NT2/D1 (cell line): ENCODE measurements around the gene SNTG2.

Experiments
- SUZ12 ChIP-seq: IDR thresholded peaks from 2 replicates; pipeline ENCODE4 v1.6.1; 2011; ENCODE audit not compliant: insufficient read length, insufficient read depth; ENCODE audit errors: extremely low read depth
- YY1 ChIP-seq: IDR thresholded peaks from 2 replicates; pipeline ENCODE4 v1.6.1; 2011; ENCODE audit not compliant: insufficient read length, insufficient read depth
- ZNF274 ChIP-seq: IDR thresholded peaks from 2 replicates; pipeline ENCODE4 v1.6.1; 2011; ENCODE audit warnings: mild to moderate bottlenecking, low read depth, low read length

GRCh38 chr2:1033069-1033468 lies 82.4 kb downstream of the SNTG2 start:
- no peak for TF ChIP-seq ZNF274
- no peak for TF ChIP-seq YY1
- TF ChIP-seq SUZ12 = no peak
